SJSA1 (cell line): Measurements from ENCODE around the gene LTC4S. TPM values are rescaled to one million over a fixed set of nuclear protein-coding genes. Genes with fewer than 3 reads are reported as not detected.
"Not testable (repeated sequence)": the region's sequence is repeated elsewhere in the genome, so short reads cannot be mapped to it uniquely, and the experiment has no call there.

Experiments
- DNase-seq, 2 experiments: peaks; one replicate each; pipeline ENCODE4 v3.0.0-alpha.2; 2015 to 2020; ENCODE audit warnings: low spot score in 2 of 2, low read depth in 1 of 2
- H3K27ac ChIP-seq: fragments of 250-450 bp; sonication (Bioruptor Pico); 2 replicates; pipeline ENCODE4 v1.5.1; 2020; ENCODE audit warnings: mild to moderate bottlenecking, moderate library complexity
- H3K27me3 ChIP-seq: fragments of 250-450 bp; sonication (Bioruptor Pico); replicated peaks from 2 replicates; pipeline ENCODE4 v1.5.1; 2020; ENCODE audit warnings: mild to moderate bottlenecking, moderate library complexity
- H3K36me3 ChIP-seq: fragments of 250-450 bp; sonication (Bioruptor Pico); 2 replicates; pipeline ENCODE4 v1.5.1; 2020; ENCODE audit warnings: mild to moderate bottlenecking
- H3K4me1 ChIP-seq: fragments of 250-450 bp; sonication (Bioruptor Pico); replicated peaks from 2 replicates; pipeline ENCODE4 v1.6.1; 2021; ENCODE audit warnings: mild to moderate bottlenecking
- H3K4me3 ChIP-seq: fragments of 250-450 bp; sonication (Bioruptor Pico); 2 replicates; pipeline ENCODE4 v1.5.1; 2020; ENCODE audit warnings: mild to moderate bottlenecking
- H3K9me3 ChIP-seq: fragments of 250-450 bp; sonication (Bioruptor Pico); replicated peaks from 2 replicates; pipeline ENCODE4 v1.5.1; 2020; ENCODE audit warnings: mild to moderate bottlenecking
- total RNA-seq: library from RNA; depleted of rRNA; stranded (reverse); fragments of >200 nt; shearing (Covaris generic); gene quantifications from 2 replicates; pipeline ENCODE4 v1.2.3, GENCODE V29; 2014

The LTC4S gene
- total RNA-seq, 1 experiment from 2014 or later: 0.68 TPM

DNA sequence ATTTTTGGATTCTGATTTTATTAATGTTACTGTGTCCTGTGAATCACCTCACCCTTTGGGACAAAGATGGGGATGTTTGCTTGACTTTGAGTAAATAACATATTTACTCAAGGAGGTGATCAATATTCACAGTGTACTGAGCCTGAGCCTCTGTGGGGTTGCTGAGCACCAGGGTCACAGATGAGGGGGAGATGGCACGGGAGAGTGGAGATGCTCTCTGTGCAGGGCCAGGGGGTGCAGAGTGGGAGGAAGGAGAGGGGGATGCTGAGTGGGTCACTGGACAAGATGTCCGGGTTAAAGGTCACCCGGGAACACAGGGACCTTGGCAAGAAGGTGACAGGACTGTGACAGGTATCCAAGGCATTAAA, 30.9 kb downstream of the LTC4S start:
- H3K4me3 ChIP-seq: no peak overlapping the region
- H3K36me3 ChIP-seq: peaks cover 86% of the 10 kb centered on the region
- H3K9me3 ChIP-seq: no peaks in the 10 kb centered on the region
- H3K4me1 ChIP-seq: peaks cover 22% of the 10 kb centered on the region
- no peak overlapping the region for H3K27ac ChIP-seq
- H3K27me3 ChIP-seq: no peaks in the 10 kb centered on the region
- no peak for DNase-seq

DNA sequence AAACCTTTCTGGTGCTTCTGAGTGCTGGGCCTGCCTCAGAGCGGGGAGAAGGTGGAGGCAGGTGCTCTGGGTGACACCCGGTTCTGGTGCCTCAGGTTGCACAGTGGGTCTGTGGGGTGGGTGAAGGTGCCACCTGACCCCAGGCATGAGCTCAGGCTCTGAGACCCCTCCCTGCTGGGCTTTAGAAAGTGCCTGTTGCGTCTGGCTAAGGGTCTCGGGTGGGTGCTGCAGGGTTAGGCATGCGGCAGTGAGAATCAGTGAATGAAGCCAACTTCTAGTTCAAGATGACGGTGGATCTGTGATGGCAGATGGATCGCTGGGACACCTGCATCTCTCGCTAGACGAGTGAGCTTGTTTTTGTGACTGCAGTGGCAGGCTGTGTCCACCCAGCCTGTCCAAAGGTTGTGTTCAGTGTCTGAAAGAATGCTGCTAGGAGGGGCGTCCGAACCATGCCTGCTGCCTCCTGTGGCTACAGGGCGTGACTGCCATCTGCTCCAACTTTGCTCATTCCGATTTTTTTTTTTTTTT, 31.9 kb downstream of the LTC4S start:
- Histone ChIP-seq H3K9me3 (no peaks in the 10 kb centered on the region), H3K4me1 (peaks cover 12% of the 10 kb centered on the region), H3K27ac (no peak overlapping the region), H3K27me3 (no peaks in the 10 kb centered on the region), H3K36me3 (peaks cover 96% of the 10 kb centered on the region), H3K4me3 (no peak overlapping the region)
- no peak for DNase-seq

DNA sequence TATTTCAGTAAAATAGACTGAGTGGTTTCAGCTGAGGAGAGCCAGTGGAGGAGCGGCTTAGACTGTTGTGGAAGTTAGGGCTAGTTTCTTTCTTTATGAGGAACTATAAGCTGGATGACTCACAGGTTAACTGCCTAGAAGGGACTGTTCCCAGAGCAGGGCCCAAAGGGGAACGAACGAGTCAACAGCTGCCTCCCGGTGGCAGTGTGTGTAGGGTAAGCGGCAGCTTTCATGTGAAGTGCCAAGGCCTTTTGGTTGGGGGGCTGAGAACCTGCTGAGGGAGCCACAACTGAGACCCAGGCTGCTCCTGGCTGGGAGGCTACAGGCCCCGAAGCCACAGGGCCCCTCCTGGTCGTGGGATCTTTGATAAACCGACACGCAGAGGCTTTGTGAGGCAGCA, 33.9 kb downstream of the LTC4S start:
- Histone ChIP-seq H3K9me3 (no peaks in the 10 kb centered on the region), H3K36me3 (peaks cover 99% of the 10 kb centered on the region), H3K27me3 (no peaks in the 10 kb centered on the region), H3K4me1 (peaks cover 1% of the 10 kb centered on the region), H3K27ac (no peak overlapping the region), H3K4me3 (no peak overlapping the region)
- DNase-seq: no peak

DNA sequence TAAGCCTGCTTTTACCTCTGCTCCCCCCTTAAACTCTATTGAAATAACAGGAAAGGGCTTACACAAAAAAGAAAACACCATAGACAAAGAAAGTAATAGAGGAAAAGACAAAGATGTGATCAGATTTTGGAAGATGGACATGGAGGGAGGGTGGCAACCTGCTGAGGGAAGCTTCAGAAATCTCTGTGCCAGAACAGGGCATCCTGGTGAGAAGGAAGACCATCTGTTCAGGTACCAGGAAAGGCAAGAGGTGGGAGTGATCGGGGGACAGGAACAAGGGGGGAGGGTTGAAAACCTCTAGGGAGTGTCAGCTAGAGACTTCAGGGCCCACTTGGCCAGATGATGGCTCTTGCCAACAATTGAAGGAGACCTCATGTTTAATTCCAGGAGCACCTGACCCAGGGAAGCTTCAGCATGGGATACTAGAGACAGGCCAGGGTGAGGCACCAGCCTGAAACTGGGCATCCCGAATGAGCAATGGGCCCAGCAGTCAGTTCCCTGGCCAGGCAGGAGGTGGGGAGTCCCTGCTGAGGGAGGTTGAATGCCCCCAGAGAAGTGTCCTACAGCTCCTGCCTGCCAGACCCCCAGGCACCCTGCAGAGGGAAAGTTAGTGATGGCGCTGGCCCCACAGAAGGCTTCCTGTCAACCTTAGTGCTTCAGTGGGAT, 35.1 kb downstream of the LTC4S start:
- Histone ChIP-seq H3K4me1 (no peaks in the 10 kb centered on the region), H3K27ac (no peak overlapping the region), H3K27me3 (no peaks in the 10 kb centered on the region), H3K9me3 (no peaks in the 10 kb centered on the region), H3K4me3 (no peak overlapping the region), H3K36me3 (peaks cover 100% of the 10 kb centered on the region)
- no peak for DNase-seq

DNA sequence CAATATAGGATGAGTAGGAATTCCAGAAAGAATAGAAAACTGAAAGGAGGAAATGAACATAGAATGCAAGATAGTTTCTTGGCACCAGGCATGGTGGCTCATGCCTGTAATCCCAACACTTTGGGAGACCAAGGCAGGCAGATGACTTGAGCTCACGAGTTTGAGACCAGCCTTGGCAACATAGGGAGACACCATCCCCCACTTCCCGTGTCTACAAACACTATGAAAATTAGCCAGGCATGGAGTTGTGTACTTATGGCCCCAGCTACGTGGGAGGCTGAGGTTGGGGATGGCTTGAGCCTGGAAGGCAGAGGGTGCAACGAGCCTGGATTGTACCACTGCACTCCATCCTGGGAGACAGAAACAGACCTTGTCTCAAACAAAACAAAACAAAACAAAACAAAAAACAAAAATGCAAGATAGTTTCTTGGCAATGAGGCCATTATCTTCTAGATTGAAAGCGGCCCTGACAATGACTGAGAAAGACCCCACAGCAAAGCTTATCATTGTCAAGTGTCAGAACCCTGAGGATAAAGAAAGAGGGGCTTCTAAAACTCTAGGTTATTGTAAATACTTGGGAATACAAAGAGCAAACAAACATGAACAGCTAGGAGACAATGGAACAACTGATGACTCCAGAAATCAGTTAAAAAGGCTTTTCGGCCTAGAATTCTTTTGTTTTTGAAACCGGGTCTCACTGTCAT, 36.1 kb downstream of the LTC4S start:
- Histone ChIP-seq H3K9me3 (no peaks in the 10 kb centered on the region), H3K27me3 (no peaks in the 10 kb centered on the region), H3K36me3 (peaks cover 93% of the 10 kb centered on the region), H3K4me3 (no peak overlapping the region), H3K4me1 (no peaks in the 10 kb centered on the region), H3K27ac (no peak overlapping the region)
- no peak for DNase-seq

DNA sequence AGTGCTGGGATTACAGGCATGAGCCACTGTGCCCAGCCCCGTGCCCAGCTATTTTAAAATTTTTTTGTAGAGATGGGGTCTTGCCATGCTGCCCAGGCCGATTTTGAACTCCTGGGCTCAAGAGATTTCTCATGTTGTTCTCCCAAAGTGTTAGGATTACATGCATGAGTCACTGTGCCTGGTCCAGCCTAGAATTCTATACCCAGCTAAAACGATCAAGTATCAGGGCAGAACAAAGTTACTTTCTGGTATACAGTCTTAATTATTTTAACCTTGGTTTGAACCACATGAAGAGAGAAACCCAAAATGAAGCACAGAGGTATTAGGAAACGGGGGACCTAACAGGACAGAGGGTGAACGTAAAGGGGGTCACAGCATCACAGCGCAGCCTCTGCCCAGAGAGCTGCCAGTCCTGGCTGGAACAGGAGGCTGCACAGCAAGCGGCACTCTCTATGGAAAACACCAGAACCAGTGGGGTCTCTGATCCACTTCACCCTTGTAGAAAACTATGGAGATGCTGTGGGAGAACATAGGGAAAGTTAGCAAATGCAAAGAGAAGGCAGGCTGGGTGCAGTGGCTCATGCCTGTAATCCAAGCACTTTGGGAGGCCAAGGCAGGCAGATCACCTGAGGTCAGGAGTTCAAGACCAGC, 37.2 kb downstream of the LTC4S start:
- no peak overlapping the region for H3K4me3 ChIP-seq
- DNase-seq: no peak
- H3K36me3 ChIP-seq: peaks cover 89% of the 10 kb centered on the region
- H3K9me3 ChIP-seq: no peaks in the 10 kb centered on the region
- no peak overlapping the region for H3K27ac ChIP-seq
- H3K27me3 ChIP-seq: no peaks in the 10 kb centered on the region
- H3K4me1 ChIP-seq: no peaks in the 10 kb centered on the region

DNA sequence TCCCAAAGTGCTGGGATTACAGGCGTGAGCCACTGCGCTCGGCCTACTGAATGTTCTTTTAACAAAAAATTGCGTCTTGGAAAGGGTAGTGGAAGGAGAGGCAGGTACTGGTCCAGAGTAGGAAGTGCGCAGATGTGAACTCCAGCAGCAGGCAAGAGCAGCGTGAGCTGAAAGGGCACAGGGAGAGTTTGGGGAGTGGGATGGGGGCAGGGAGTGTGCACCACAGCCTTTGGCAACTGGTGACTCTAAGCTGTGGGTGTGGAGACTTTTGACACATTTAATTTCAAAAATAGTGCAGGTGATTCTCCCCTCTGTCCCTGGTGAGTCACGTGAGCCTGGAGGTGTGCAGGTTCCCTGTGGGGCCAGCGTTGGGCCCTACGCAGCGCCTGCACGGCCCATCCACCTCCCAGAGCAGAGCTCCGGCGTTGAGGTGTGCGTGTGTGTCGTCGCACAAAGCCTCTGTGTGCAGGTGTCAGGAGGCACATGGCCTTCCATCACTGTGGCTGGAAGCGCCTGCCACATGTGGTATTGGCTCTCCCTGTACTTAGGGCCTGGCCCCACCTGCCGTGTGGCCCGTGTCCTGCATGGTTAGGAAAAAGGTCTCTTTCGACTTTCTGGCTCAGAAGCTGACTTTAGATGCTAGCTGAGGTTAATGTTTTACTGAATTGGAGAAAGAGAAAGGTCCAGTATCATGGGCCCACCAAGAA, 38.4 kb downstream of the LTC4S start:
- H3K27me3 ChIP-seq: no peaks in the 10 kb centered on the region
- no peaks in the 10 kb centered on the region for H3K9me3 ChIP-seq
- H3K4me3 ChIP-seq: no peak overlapping the region
- DNase-seq: no peak
- H3K36me3 ChIP-seq: peaks cover 89% of the 10 kb centered on the region
- H3K4me1 ChIP-seq: no peaks in the 10 kb centered on the region; the same call in 1 of the 2 replicates
- no peak overlapping the region for H3K27ac ChIP-seq

DNA sequence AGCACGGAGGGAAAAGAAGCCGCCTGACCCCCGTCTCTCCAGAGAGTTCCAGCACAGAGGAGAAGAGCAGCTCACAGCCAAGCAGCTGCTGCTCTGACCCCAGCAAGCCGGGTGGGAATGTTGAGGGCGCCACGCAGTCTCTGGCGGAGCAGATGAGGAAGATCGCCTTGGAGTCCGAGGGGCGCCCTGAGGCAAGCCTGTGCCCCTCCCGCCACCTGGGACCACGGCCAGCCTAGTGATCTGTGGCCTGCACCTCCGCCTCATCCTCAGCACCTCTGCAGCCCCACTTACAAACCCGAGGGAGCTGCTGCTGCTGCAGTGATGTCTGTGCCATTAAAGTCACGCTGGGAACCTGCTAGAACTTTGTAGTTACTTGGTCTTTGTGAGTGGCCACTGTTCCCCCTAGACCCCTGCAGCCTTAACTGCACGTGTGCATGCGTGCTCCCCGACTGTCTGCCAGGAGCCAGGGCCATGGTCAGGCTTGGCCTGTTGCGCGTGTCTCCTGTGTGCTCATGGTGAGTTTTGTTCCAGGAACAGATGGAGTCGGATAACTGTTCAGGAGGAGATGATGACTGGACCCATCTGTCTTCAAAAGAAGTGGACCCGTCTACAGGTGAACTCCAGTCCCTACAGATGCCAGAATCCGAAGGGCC, 39.4 kb downstream of the LTC4S start:
- DNase-seq: no peak
- H3K4me1 ChIP-seq: no peaks in the 10 kb centered on the region; the same call in 1 of the 2 replicates
- no peak overlapping the region for H3K27ac ChIP-seq
- H3K27me3 ChIP-seq: no peaks in the 10 kb centered on the region
- no peaks in the 10 kb centered on the region for H3K9me3 ChIP-seq
- H3K36me3 ChIP-seq: peaks cover 89% of the 10 kb centered on the region
- no peak overlapping the region for H3K4me3 ChIP-seq

DNA sequence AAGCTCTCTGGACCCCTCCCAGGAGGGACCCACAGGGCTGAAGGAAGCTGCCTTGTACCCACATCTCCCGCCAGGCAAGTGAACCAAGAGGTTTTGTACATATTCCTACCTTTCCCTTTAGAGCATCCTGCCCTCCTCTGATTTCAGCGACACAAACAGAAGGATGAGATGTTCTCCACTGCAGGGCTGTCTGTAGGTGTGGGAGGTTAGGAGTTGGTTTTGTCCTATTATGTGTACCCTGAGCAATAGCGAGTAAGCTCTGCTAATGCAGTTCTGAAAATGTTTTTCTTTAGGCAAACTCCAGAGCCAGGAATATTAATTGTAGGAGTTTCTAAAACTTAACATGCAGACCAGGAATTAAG, 39.9 kb downstream of the LTC4S start:
- Histone ChIP-seq H3K36me3 (peaks cover 89% of the 10 kb centered on the region), H3K27ac (no peak overlapping the region), H3K4me3 (no peak overlapping the region)

DNA sequence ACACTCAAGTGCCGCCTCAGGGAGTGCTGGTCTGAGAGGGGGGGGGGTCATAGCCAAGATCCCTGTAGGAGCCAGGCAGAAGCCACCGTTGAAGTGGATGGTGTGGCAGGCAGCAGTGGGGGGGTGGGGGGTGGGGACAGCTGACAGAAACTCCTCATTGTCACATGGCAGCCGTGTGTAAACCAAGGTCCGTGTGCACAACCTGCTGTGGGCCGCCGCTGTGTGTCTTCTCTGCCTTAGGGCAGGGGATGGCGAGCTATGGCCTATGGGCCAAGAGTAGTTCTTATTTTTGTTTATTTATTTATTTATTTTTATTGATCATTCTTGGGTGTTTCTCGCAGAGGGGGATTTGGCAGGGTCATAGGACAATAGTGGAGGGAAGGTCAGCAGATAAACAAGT, 40.3 kb downstream of the LTC4S start:
- DNase-seq: no peak
- Histone ChIP-seq H3K36me3 (peaks cover 89% of the 10 kb centered on the region), H3K4me3 (no peak overlapping the region), H3K27me3 (no peaks in the 10 kb centered on the region), H3K27ac (no peak overlapping the region), H3K4me1 (no peaks in the 10 kb centered on the region; the same call in 1 of the 2 replicates), H3K9me3 (no peaks in the 10 kb centered on the region)

More for the DNA sequence above, 39.9 kb downstream of the LTC4S start:
- Histone ChIP-seq H3K27me3 (no peaks in the 10 kb centered on the region), H3K4me1 (no peaks in the 10 kb centered on the region; the same call in 1 of the 2 replicates), H3K9me3 (no peaks in the 10 kb centered on the region)
- no peak for DNase-seq

DNA sequence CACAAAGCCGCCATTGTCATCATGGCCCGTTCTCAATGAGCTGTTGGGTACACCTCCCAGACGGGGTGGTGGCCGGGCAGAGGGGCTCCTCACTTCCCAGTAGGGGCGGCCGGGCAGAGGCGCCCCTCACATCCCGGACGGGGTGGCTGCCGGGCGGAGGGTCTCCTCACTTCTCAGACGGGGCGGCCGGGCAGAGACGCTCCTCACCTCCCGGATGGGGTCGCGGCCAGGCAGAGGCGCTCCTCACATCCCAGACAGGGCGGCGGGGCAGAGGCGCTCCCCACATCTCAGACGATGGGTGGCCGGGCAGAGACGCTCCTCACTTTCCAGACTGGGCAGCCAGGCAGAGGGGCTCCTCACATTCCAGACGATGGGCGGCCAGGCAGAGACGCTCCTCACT, 41.1 kb downstream of the LTC4S start:
- not testable (repeated sequence) for H3K4me3 ChIP-seq, DNase-seq, H3K4me1 ChIP-seq, H3K27ac ChIP-seq, H3K9me3 ChIP-seq, H3K27me3 ChIP-seq
- peaks cover 88% of the 10 kb centered on the region for H3K36me3 ChIP-seq

DNA sequence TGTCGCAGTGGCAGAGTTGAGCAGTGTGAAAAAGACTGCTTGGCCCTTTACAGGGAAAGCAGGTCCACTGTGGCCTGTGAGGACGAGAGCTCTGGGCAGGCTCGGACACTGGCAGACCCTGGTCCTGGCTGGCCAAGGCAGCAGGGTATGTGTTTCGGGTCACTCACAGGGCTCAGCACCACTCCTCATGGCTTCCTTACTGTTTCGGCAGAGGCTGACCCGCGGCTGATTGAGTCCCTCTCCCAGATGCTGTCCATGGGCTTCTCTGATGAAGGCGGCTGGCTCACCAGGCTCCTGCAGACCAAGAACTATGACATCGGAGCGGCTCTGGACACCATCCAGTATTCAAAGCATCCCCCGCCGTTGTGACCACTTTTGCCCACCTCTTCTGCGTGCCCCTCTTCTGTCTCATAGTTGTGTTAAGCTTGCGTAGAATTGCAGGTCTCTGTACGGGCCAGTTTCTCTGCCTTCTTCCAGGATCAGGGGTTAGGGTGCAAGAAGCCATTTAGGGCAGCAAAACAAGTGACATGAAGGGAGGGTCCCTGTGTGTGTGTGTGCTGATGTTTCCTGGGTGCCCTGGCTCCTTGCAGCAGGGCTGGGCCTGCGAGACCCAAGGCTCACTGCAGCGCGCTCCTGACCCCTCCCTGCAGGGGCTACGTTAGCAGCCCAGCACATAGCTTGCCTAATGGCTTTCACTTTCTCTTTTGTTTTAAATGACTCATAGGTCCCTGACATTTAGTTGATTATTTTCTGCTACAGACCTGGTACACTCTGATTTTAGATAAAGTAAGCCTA, 42.6 kb downstream of the LTC4S start:
- DNase-seq: peak in 1 of 2 experiments; percentile 30
- Histone ChIP-seq H3K4me3 (no peak overlapping the region), H3K27ac (no peak overlapping the region), H3K36me3 (peaks cover 88% of the 10 kb centered on the region), H3K27me3 (no peaks in the 10 kb centered on the region), H3K4me1 (no peaks in the 10 kb centered on the region; the same call in 1 of the 2 replicates), H3K9me3 (no peaks in the 10 kb centered on the region)
